CD4-positive, alpha-beta T cell (primary cell): Measurements from ENCODE around the gene CC2D2A. TPM values are rescaled to one million over a fixed set of nuclear protein-coding genes. Genes with fewer than 3 reads are reported as not detected.

Source experiments
- ATAC-seq: fragments of 200-7000 bp; cut with Tn5 transposase; one replicate; pipeline ENCODE4 v1.10.0; 2022; ENCODE audit warnings: mild to moderate bottlenecking; ENCODE audit not compliant: poor library complexity
- CTCF ChIA-PET: fragments of 350-600 bp; sonication (Branson Sonifier 250); formaldehyde crosslinking; loops from one replicate; lab custom pipeline; 2021; ENCODE audit warnings: antibody characterized with exemption, inconsistent platforms; lab: Charles Lee
- POLR2A ChIA-PET: fragments of 350-600 bp; sonication (Branson Sonifier 250); formaldehyde crosslinking; loops from one replicate; lab custom pipeline; 2021; ENCODE audit warnings: antibody characterized with exemption, inconsistent platforms; lab: Charles Lee
- DNase-seq, 14 experiments: peaks; one replicate each; pipeline ENCODE4 v3.0.0-alpha.2; 2013 to 2020; ENCODE audit warnings: mixed read lengths in 2 of 14
- H3K27ac ChIP-seq, 2 donors: one replicate each; pipeline versions ENCODE4 v1.5.1 to v1.7.0; 2013; ENCODE audit warnings: low read length in 2 of 2, low read depth in 1 of 2, mild to moderate bottlenecking in 1 of 2
- H3K27me3 ChIP-seq, 2 experiments: 1 replicate in 1 of 2; 2 replicates in 1 of 2; pipeline versions ENCODE4 v1.6.1 to v1.7.0; 2013; ENCODE audit warnings: low read length in 2 of 2, control low read depth in 1 of 2, mild to moderate bottlenecking in 1 of 2, moderate library complexity in 1 of 2; ENCODE audit not compliant: insufficient read depth in 2 of 2, control insufficient read depth in 1 of 2
- H3K36me3 ChIP-seq: one replicate; pipeline ENCODE4 v1.6.1; 2013; ENCODE audit warnings: low read length, control low read depth; ENCODE audit not compliant: insufficient read depth
- H3K4me1 ChIP-seq: one replicate; pipeline ENCODE4 v1.6.1; 2013; ENCODE audit warnings: low read length, control low read depth; ENCODE audit not compliant: insufficient read depth
- H3K4me3 ChIP-seq: one replicate; pipeline ENCODE4 v1.5.1; 2013; ENCODE audit warnings: mild to moderate bottlenecking, low read length, moderate library complexity
- H3K9me3 ChIP-seq, 2 experiments: 1 replicate in 1 of 2; 2 replicates in 1 of 2; pipeline versions ENCODE4 v1.6.1 to v1.7.0; 2013; ENCODE audit warnings: low read length in 2 of 2, mild to moderate bottlenecking in 2 of 2, control low read depth in 1 of 2, moderate library complexity in 1 of 2; ENCODE audit not compliant: control insufficient read depth in 1 of 2, insufficient read depth in 1 of 2
- H3K27ac Mint-ChIP-seq: one replicate; pipeline ENCODE4 v1.8.0; 2020; ENCODE audit warnings: mixed read lengths
- H3K27me3 Mint-ChIP-seq: one replicate; pipeline ENCODE4 v1.8.0; 2021; ENCODE audit warnings: mixed read lengths
- H3K36me3 Mint-ChIP-seq: one replicate; pipeline ENCODE4 v1.8.0; 2021; ENCODE audit warnings: low read depth, mixed read lengths
- H3K4me1 Mint-ChIP-seq: one replicate; pipeline ENCODE4 v1.8.0; 2021; ENCODE audit warnings: low read depth, mixed read lengths
- H3K4me3 Mint-ChIP-seq: one replicate; pipeline ENCODE4 v1.8.0; 2020; ENCODE audit warnings: mild to moderate bottlenecking, mixed read lengths
- H3K9me3 Mint-ChIP-seq: one replicate; pipeline ENCODE4 v1.8.0; 2020; ENCODE audit warnings: mixed read lengths
- CTCF ChIP-seq: fragments of 200-600 bp; IDR thresholded peaks from one replicate; pipeline ENCODE4 v1.8.0; 2022; ENCODE audit warnings: antibody characterized with exemption, mild to moderate bottlenecking
- intact Hi-C, 2 experiments: fragments of 100-400 bp; cut with DNase I in 1 of 2; cut with micrococcal nuclease in 1 of 2; formaldehyde crosslinking; loops; one replicate each; pipeline versions ENCODE4 v1.15.1 to v1.9.0; 2023 to 2025; cut with DNase I, micrococcal nuclease
- total RNA-seq, 174 experiments: library from RNA in 2 of 174; stranded (reverse) in 2 of 174; gene quantifications; one replicate each; pipeline ENCODE4 v1.2.3 and lab custom pipeline; 2021 to 2026

CC2D2A gene
- total RNA-seq, 2 experiments from 2014 or later: not detected

GRCh38 chr4:15425520-15425919 lies 44.2 kb upstream of the CC2D2A start:
- no peak overlapping the region for H3K27ac Mint-ChIP-seq
- POLR2A ChIA-PET: no interaction called here
- CTCF ChIA-PET: no interaction called here

GRCh38 chr4:15427161-15427560 lies 42.5 kb upstream of the CC2D2A start:
- Histone ChIP-seq H3K4me1 (peaks cover 3% of the 10 kb centered on the region), H3K4me3 (no peak overlapping the region), H3K27ac (no peak overlapping the region), H3K27me3 (no peaks in the 10 kb centered on the region), H3K9me3 (no peaks in the 10 kb centered on the region), H3K36me3 (no peaks in the 10 kb centered on the region)
- DNase-seq (no peak), ATAC-seq (no peak)
- intact Hi-C loops: no loop called here
- Mint-ChIP-seq H3K9me3 (no peaks in the 10 kb centered on the region), H3K27ac (no peak overlapping the region), H3K36me3 (no peaks in the 10 kb centered on the region), H3K27me3 (no peaks in the 10 kb centered on the region), H3K4me3 (no peak overlapping the region), H3K4me1 (no peaks in the 10 kb centered on the region)
- TF ChIP-seq CTCF: no peak
- CTCF ChIA-PET: no interaction called here
- POLR2A ChIA-PET: no interaction called here

More at GRCh38 chr4:15425520-15425919, 44.2 kb upstream of the CC2D2A start:
- Histone ChIP-seq H3K36me3 (no peaks in the 10 kb centered on the region), H3K27ac (no peak overlapping the region), H3K4me3 (no peak overlapping the region), H3K27me3 (no peaks in the 10 kb centered on the region), H3K9me3 (no peaks in the 10 kb centered on the region), H3K4me1 (peaks cover 3% of the 10 kb centered on the region)
- Mint-ChIP-seq H3K36me3 (no peaks in the 10 kb centered on the region), H3K4me3 (no peak overlapping the region), H3K4me1 (no peaks in the 10 kb centered on the region), H3K9me3 (no peaks in the 10 kb centered on the region), H3K27me3 (no peaks in the 10 kb centered on the region)
- no peak for TF ChIP-seq CTCF
- no peak for ATAC-seq
- DNase-seq: no peak
- intact Hi-C loops: no loop called here

- no peaks in the 10 kb centered on the region for H3K27me3 ChIP-seq
- no peak within 1 kb of the TSS for H3K27ac Mint-ChIP-seq
- H3K9me3 Mint-ChIP-seq: no peaks in the 10 kb centered on the region
- no peaks in the 10 kb centered on the region for H3K36me3 ChIP-seq
- H3K4me1 ChIP-seq: peaks cover 3% of the 10 kb centered on the region
- ChIA-PET CTCF (no interaction called here), POLR2A (no interaction called here)
- no peaks in the 10 kb centered on the region for H3K27me3 Mint-ChIP-seq
- no peaks in the 10 kb centered on the region for H3K36me3 Mint-ChIP-seq
- DNase-seq (no peak), ATAC-seq (no peak)
- no peaks in the 10 kb centered on the region for H3K9me3 ChIP-seq
- H3K4me1 Mint-ChIP-seq: no peaks in the 10 kb centered on the region
- intact Hi-C loops: no loop called here
- no peak within 1 kb of the TSS for H3K4me3 Mint-ChIP-seq
- no peak within 1 kb of the TSS for H3K27ac ChIP-seq
- no peak within 1 kb of the TSS for H3K4me3 ChIP-seq
- TF ChIP-seq CTCF: no peak
Measured at GRCh38 chr4:15427701-15428100, 42.0 kb upstream of the CC2D2A start, which contains the start of gene C1QTNF7. TSS of gene C1QTNF7 (plus strand) at chr4:15428033. CDS start at chr4:15435744, 7,711 bp downstream.
